HCT116 (cell line): ENCODE data around the gene LNPK. TPM values are rescaled to one million over a fixed set of nuclear protein-coding genes. Genes with fewer than 3 reads are reported as not detected.
"Not testable (repeated sequence)": the region's sequence is repeated elsewhere in the genome, so short reads cannot be mapped to it uniquely, and the experiment has no call there.

Experiments
- ATAC-seq: fragments of 200-7000 bp; cut with Tn5 transposase; 2 replicates; pipeline ENCODE4 v1.9.1; 2020; ENCODE audit warnings: mild to moderate bottlenecking, moderate library complexity
- BruUV-seq: library from RNA; stranded (reverse); fragments of 400-500 nt; replicated peaks from 2 replicates; lab custom pipeline; 2021; lab: Mats Ljungman, UMichigan
- CTCF ChIA-PET: fragments of 300-600 bp; sonication (Branson Sonifier 250); formaldehyde crosslinking; loops from one replicate; lab custom pipeline; 2021; ENCODE audit warnings: antibody characterized with exemption; lab: Charles Lee
- POLR2A ChIA-PET: fragments of 300-600, 350-600 bp; sonication (Branson Sonifier 250); formaldehyde crosslinking; loops from one replicate; lab custom pipeline; 2021; ENCODE audit warnings: antibody characterized with exemption; lab: Charles Lee
- RAD21 ChIA-PET, 2 experiments: fragments of 300-600 bp; sonication (Branson Sonifier 250); formaldehyde crosslinking; loops; one replicate each; lab custom pipeline; 2023; ENCODE audit warnings: low total read pairs in 2 of 2; ENCODE audit not compliant: uncharacterized antibody in 2 of 2, unreplicated experiment in 2 of 2, low non-redundant PET in 1 of 2; lab: Charles Lee
- DNase-seq: peaks from one replicate; pipeline ENCODE4 v3.0.0-alpha.2; 2010; ENCODE audit warnings: low read depth, low spot score
- H2AFZ ChIP-seq: fragments of 200-600 bp; shearing (Covaris generic), sonication (generic); 2 replicates; pipeline ENCODE4 v1.6.1; 2017; ENCODE audit warnings: low read depth, mixed run types, mixed read lengths, antibody characterized with exemption, low read length; ENCODE audit not compliant: poor library complexity, severe bottlenecking
- H3K27ac ChIP-seq: 2 replicates; pipeline ENCODE4 v1.5.1; 2012; ENCODE audit warnings: low read depth, low read length
- H3K27me3 ChIP-seq: fragments of 200-600 bp; sonication (generic); 2 replicates; pipeline ENCODE4 v1.6.1; 2016; ENCODE audit warnings: mixed run types, low read length, mixed read lengths; ENCODE audit not compliant: insufficient read depth
- H3K36me3 ChIP-seq, 2 experiments: fragments of 200-500 bp in 1 of 2; fragments of 200-600 bp in 1 of 2; sonication (Bioruptor generic) in 1 of 2; sonication (generic) in 1 of 2; 2 replicates each; pipeline versions ENCODE4 v1.5.1 to v1.6.1; 2014 to 2016; ENCODE audit warnings: low read length in 2 of 2, inconsistent platforms in 1 of 2, mixed read lengths in 1 of 2, mixed run types in 1 of 2; ENCODE audit not compliant: insufficient read depth in 2 of 2, control insufficient read depth in 1 of 2
- H3K4me1 ChIP-seq, 2 experiments: fragments of 200-600 bp in 1 of 2; sonication (generic) in 1 of 2; 2 replicates each; pipeline versions ENCODE4 v1.5.1 to v1.6.1; 2012 to 2017; ENCODE audit warnings: low read length in 2 of 2, inconsistent platforms in 1 of 2, mild to moderate bottlenecking in 1 of 2, mixed read lengths in 1 of 2, mixed run types in 1 of 2, moderate library complexity in 1 of 2; ENCODE audit not compliant: insufficient read depth in 2 of 2, control insufficient read depth in 1 of 2
- H3K4me2 ChIP-seq: fragments of 200-600 bp; sonication (generic); 2 replicates; pipeline ENCODE4 v1.6.1; 2017; ENCODE audit warnings: mixed run types, low read length, mixed read lengths
- H3K4me3 ChIP-seq, 2 experiments: fragments of 200-600 bp in 1 of 2; sonication (generic) in 1 of 2; replicated peaks in 1 of 2; 2 replicates each; pipeline ENCODE4 v1.5.1; 2011 to 2016; ENCODE audit warnings: low read length in 2 of 2, control low read depth in 1 of 2, low read depth in 1 of 2, mild to moderate bottlenecking in 1 of 2, mixed read lengths in 1 of 2, mixed run types in 1 of 2
- H3K79me2 ChIP-seq: fragments of 200-600 bp; sonication (generic); 2 replicates; pipeline ENCODE4 v1.6.1; 2017; ENCODE audit warnings: mild to moderate bottlenecking, mixed run types, low read length, moderate library complexity, mixed read lengths; ENCODE audit not compliant: insufficient read depth
- H3K9ac ChIP-seq: fragments of 200-600 bp; sonication (generic); 2 replicates; pipeline ENCODE4 v1.6.1; 2016; ENCODE audit warnings: low read length, mixed read lengths
- H3K9me2 ChIP-seq: fragments of 200-600 bp; sonication (generic), shearing (Covaris generic); 2 replicates; pipeline ENCODE4 v1.6.1; 2017; ENCODE audit warnings: mixed run types, mild to moderate bottlenecking, moderate library complexity; ENCODE audit not compliant: insufficient read depth
- H3K9me3 ChIP-seq, 2 experiments: fragments of 200-500 bp in 1 of 2; fragments of 200-600 bp in 1 of 2; sonication (Bioruptor generic) in 1 of 2; sonication (generic) in 1 of 2; 2 replicates each; pipeline ENCODE4 v1.6.1; 2014 to 2017; ENCODE audit warnings: low read length in 2 of 2, mixed read lengths in 2 of 2, inconsistent platforms in 1 of 2, low read depth in 1 of 2, mild to moderate bottlenecking in 1 of 2, mixed run types in 1 of 2, moderate library complexity in 1 of 2; ENCODE audit not compliant: control insufficient read depth in 1 of 2, insufficient read depth in 1 of 2
- H4K20me1 ChIP-seq: fragments of 200-600 bp; sonication (generic), shearing (Covaris generic); 2 replicates; pipeline ENCODE4 v1.6.1; 2017; ENCODE audit warnings: mixed run types, mild to moderate bottlenecking, moderate library complexity; ENCODE audit not compliant: insufficient read depth
- JUND ChIP-seq: IDR thresholded peaks from 2 replicates; pipeline ENCODE4 v1.6.1; 2012
- intact Hi-C: fragments of 100-400 bp; cut with micrococcal nuclease; formaldehyde crosslinking; loops from 2 replicates; pipeline ENCODE4 v1.10.0; 2022
- total RNA-seq: library from RNA; stranded (reverse); gene quantifications from one replicate; pipeline ENCODE4 v1.2.1, GENCODE V29; 2021; ENCODE audit not compliant: unreplicated experiment

The LNPK gene
- total RNA-seq, 1 experiment from 2014 or later = 22.3 TPM

- no peak for TF ChIP-seq JUND
These were observed 87.2 kb downstream of the LNPK start (continued) for GRCh38 chr2:175914846-175915245.

- H3K27ac ChIP-seq, DNase-seq, H3K4me3 ChIP-seq, BruUV-seq, H2AFZ ChIP-seq, CTCF ChIA-PET, H4K20me1 ChIP-seq, RAD21 ChIA-PET, H3K4me2 ChIP-seq, POLR2A ChIA-PET, ATAC-seq, H3K9me3 ChIP-seq, H3K79me2 ChIP-seq, H3K4me1 ChIP-seq, intact Hi-C loops, H3K27me3 ChIP-seq, H3K9me2 ChIP-seq, H3K36me3 ChIP-seq, H3K9ac ChIP-seq: not testable (repeated sequence)
These were observed 88.0 kb downstream of the LNPK start for GRCh38 chr2:175913849-175914743.

- RAD21 ChIA-PET, H3K27ac ChIP-seq, intact Hi-C loops, H2AFZ ChIP-seq, H4K20me1 ChIP-seq, H3K9me3 ChIP-seq, H3K4me3 ChIP-seq, H3K4me2 ChIP-seq, BruUV-seq, H3K27me3 ChIP-seq, H3K36me3 ChIP-seq, H3K4me1 ChIP-seq, DNase-seq, CTCF ChIA-PET, H3K79me2 ChIP-seq, H3K9ac ChIP-seq, ATAC-seq, POLR2A ChIA-PET, H3K9me2 ChIP-seq: not testable (repeated sequence)
These were observed 88.8 kb downstream of the LNPK start for GRCh38 chr2:175913267-175913666.
